HepG2 (cell line): ENCODE data around the gene ACTRT2. TPM values are rescaled to one million over a fixed set of nuclear protein-coding genes. Genes with fewer than 3 reads are reported as not detected.

Source experiments
- FUBP1 ChIP-seq: sonication (generic); formaldehyde crosslinking; IDR thresholded peaks from 2 replicates; pipeline ENCODE4 v1.5.1; 2020; ENCODE audit warnings: missing genetic modification reagents, mild to moderate bottlenecking, borderline replicate concordance
- GABPB1 ChIP-seq: IDR thresholded peaks from 2 replicates; pipeline ENCODE4 v1.6.1; 2016; ENCODE audit warnings: mild to moderate bottlenecking, missing genetic modification reagents, moderate library complexity, missing compliant biosample characterization
- HIVEP1 ChIP-seq: sonication (generic); formaldehyde crosslinking; IDR thresholded peaks from 2 replicates; pipeline ENCODE4 v1.4.0; 2020; ENCODE audit warnings: mild to moderate bottlenecking, missing genetic modification reagents
- ZNF616 ChIP-seq: sonication (generic); formaldehyde crosslinking; IDR thresholded peaks from 2 replicates; pipeline ENCODE4 v1.5.0; 2020; ENCODE audit warnings: low read depth, mild to moderate bottlenecking, missing genetic modification reagents
- polyA plus RNA-seq, 8 experiments: library from polyadenylated mRNA; depleted of rRNA in 3 of 8; stranded (reverse) in 7 of 8; unstranded in 1 of 8; fragments of >200 nt; fragmentation: Illumina TruSeq in 4 of 8; extraction: Trizol in 4 of 8; gene quantifications; 2 replicates each; pipeline versions ENCODE4 v1.2.1 to v1.2.3, GENCODE V29; 2011 to 2016; ENCODE audit warnings: low read depth in 4 of 8, missing spikeins in 1 of 8, mixed read lengths in 1 of 8; ENCODE audit not compliant: insufficient read depth in 1 of 8
- total RNA-seq, 5 experiments: library from RNA; depleted of rRNA; stranded (reverse); fragments of >200 nt; fragmentation: Illumina TruSeq; extraction: Trizol; gene quantifications; 2 replicates each; pipeline ENCODE4 v1.2.3, GENCODE V29; 2016; ENCODE audit warnings: low read depth in 1 of 5

ACTRT2 gene
- total and polyA plus RNA-seq, 2 of the 13 experiments (the other 11 are each of a cell fraction or from before 2014, with no cell fraction given) = not detected

- TF ChIP-seq ZNF616 (CRISPR knock-in tag) (no peak), GABPB1 (CRISPR knock-in tag) (no peak), HIVEP1 (no peak), FUBP1 (CRISPR knock-in tag) (no peak)
Measured at GRCh38 chr1:3071565-3072390, 50.5 kb downstream of the ACTRT2 start (continued).

Other genes starting within 250 kb of the ACTRT2 start
- gene TTC34, start 219.8 kb upstream of the ACTRT2 start, total RNA-seq (2016; rRNA removed; fragmentation: Illumina TruSeq; extraction: Trizol) = 0.07 TPM in 1 of 2 replicates, not detected in the other
- gene TTC34, start 219.8 kb upstream of the ACTRT2 start, polyA plus RNA-seq (2011; rRNA removed) = 0.11 and 0.13 TPM in 2 replicates
- gene PRDM16, start 47.7 kb downstream of the ACTRT2 start, total RNA-seq (2016; rRNA removed; fragmentation: Illumina TruSeq; extraction: Trizol) = 0.13 and 0.15 TPM in 2 replicates
- 0.81 and 1.5 TPM in 2 replicates for gene PRDM16, start 47.7 kb downstream of the ACTRT2 start, polyA plus RNA-seq (2011; rRNA removed)